Nephron (organoid): ENCODE measurements around the gene LGR5.

Experiments used
- H3K27ac Mint-ChIP-seq, 3 experiments: 2 replicates each; pipeline ENCODE4 v1.8.0; 2020; ENCODE audit warnings: mixed read lengths in 3 of 3, mild to moderate bottlenecking in 2 of 3, moderate library complexity in 1 of 3
- H3K27me3 Mint-ChIP-seq: 2 replicates; pipeline ENCODE4 v1.8.0; 2021; ENCODE audit warnings: low read depth, mild to moderate bottlenecking, moderate library complexity, mixed read lengths
- H3K36me3 Mint-ChIP-seq: 2 replicates; pipeline ENCODE4 v1.8.0; 2020; ENCODE audit warnings: low read depth, mixed read lengths
- H3K4me1 Mint-ChIP-seq: 2 replicates; pipeline ENCODE4 v1.8.0; 2020; ENCODE audit warnings: mixed read lengths
- H3K4me3 Mint-ChIP-seq, 3 experiments: 2 replicates each; pipeline ENCODE4 v1.8.0; 2020; ENCODE audit warnings: mild to moderate bottlenecking in 3 of 3, mixed read lengths in 3 of 3, moderate library complexity in 2 of 3
- H3K9me3 Mint-ChIP-seq: 2 replicates; pipeline ENCODE4 v1.8.0; 2020; ENCODE audit warnings: mixed read lengths
- TF ChIP-seq, protein P1 (sequence below), 3 experiments: fragments of 200-600 bp; sonication (generic); IDR thresholded peaks; one replicate each; pipeline ENCODE4 v1.5.0; 2021; ENCODE audit warnings: antibody characterized with exemption in 3 of 3; ENCODE audit not compliant: unreplicated experiment in 3 of 3

The LGR5 gene

DNA sequence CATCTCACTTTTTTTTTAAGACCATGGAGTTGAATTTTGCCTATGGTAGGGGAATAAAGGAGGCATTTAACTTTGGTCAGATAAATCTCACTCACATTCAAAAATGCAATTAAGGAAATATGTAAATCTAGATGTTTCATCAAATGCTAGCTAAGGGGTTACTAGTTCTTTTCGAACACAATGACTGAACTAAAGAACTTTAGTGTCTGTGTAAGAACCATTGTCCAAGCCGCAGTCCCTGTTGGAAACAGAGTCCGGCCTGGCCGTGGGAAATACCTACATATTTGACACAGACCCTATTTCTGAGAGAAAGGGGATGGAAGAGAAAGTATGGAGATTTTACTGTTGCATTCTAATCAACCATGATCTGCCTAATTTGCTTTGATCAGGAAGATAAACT is 17.4 kb downstream of the LGR5 start:
- Mint-ChIP-seq H3K27me3 (peaks cover 9% of the 10 kb centered on the region), H3K27ac (peak overlapping the region in 2 of 3 experiments; percentile 11 to 66), H3K4me1 (peaks cover 10% of the 10 kb centered on the region), H3K4me3 (no peak overlapping the region), H3K9me3 (no peaks in the 10 kb centered on the region), H3K36me3 (peaks cover 13% of the 10 kb centered on the region)
- TF ChIP-seq, protein P1, sequence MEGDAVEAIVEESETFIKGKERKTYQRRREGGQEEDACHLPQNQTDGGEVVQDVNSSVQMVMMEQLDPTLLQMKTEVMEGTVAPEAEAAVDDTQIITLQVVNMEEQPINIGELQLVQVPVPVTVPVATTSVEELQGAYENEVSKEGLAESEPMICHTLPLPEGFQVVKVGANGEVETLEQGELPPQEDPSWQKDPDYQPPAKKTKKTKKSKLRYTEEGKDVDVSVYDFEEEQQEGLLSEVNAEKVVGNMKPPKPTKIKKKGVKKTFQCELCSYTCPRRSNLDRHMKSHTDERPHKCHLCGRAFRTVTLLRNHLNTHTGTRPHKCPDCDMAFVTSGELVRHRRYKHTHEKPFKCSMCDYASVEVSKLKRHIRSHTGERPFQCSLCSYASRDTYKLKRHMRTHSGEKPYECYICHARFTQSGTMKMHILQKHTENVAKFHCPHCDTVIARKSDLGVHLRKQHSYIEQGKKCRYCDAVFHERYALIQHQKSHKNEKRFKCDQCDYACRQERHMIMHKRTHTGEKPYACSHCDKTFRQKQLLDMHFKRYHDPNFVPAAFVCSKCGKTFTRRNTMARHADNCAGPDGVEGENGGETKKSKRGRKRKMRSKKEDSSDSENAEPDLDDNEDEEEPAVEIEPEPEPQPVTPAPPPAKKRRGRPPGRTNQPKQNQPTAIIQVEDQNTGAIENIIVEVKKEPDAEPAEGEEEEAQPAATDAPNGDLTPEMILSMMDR (IDR thresholded peaks at IDR 0.05; ENCODE audit: unreplicated experiment in 3 of 3): no peak

GRCh38 chr12:71460318-71460717 is 20.7 kb downstream of the LGR5 start:
- Mint-ChIP-seq H3K9me3 (no peaks in the 10 kb centered on the region), H3K27me3 (peaks cover 5% of the 10 kb centered on the region), H3K4me3 (no peak overlapping the region), H3K4me1 (peaks cover 4% of the 10 kb centered on the region), H3K27ac (no peak overlapping the region), H3K36me3 (peaks cover 12% of the 10 kb centered on the region)
- TF ChIP-seq, protein P1 (IDR thresholded peaks at IDR 0.05; ENCODE audit: unreplicated experiment in 3 of 3): no peak

GRCh38 chr12:71460850-71461609 is 21.4 kb downstream of the LGR5 start:
- Mint-ChIP-seq H3K9me3 (no peaks in the 10 kb centered on the region), H3K36me3 (peaks cover 15% of the 10 kb centered on the region), H3K27me3 (peaks cover 5% of the 10 kb centered on the region), H3K4me3 (no peak overlapping the region), H3K27ac (no peak overlapping the region), H3K4me1 (peaks cover 4% of the 10 kb centered on the region)
- TF ChIP-seq, protein P1 (IDR thresholded peaks at IDR 0.05; ENCODE audit: unreplicated experiment in 3 of 3): no peak

DNA sequence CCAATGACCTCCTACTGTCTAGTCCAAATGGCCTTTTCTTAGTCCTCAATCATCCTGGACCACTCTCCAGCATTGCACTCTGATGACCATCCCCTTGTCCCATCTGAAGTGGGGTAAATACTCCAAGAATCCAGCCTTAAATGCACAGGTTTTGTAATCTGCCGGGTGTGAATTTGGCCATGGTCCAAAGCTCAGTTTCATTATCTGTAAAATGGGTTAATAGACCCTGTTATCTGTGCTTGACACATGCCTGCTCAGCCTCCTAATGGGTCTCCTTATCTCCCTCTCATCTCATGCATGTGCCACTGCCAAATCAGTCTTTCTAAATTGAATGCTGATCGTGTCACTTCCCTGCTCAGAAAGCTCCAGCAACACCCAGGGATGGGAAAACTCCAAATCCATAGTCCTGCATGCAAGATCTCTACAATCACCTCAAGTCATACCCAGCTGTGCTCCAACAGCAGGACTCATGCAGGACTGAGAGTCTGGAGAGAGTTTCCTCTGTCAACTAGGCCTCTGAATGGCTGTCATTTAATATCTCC is 22.3 kb downstream of the LGR5 start:
- Mint-ChIP-seq H3K36me3 (peaks cover 15% of the 10 kb centered on the region), H3K9me3 (no peaks in the 10 kb centered on the region), H3K4me3 (no peak overlapping the region), H3K27me3 (peaks cover 5% of the 10 kb centered on the region), H3K27ac (no peak overlapping the region), H3K4me1 (no peaks in the 10 kb centered on the region)
- TF ChIP-seq, protein P1 (IDR thresholded peaks at IDR 0.05; ENCODE audit: unreplicated experiment in 3 of 3): no peak

DNA sequence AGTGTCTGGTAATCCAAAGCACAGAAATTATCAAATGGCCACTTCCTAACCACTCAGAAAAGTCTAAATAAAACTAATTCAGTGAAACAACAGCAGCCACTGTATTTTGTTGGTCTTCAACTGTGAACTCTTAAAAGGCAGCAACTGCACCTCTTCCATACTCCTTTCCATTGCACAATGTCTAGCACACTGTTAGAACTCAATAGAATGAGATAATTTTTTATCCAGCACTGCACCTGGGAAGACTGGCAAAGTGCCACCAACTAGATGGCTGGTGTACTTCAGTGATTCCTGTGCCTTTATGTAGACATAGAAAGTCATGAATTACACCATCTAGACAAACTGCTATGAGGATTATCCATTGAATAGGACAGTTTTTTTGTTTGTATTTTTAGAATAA is 26.2 kb downstream of the LGR5 start:
- peaks cover 12% of the 10 kb centered on the region for H3K27me3 Mint-ChIP-seq
- TF ChIP-seq, protein P1 (IDR thresholded peaks at IDR 0.05; ENCODE audit: unreplicated experiment in 3 of 3): no peak

More for the DNA sequence above, 26.2 kb downstream of the LGR5 start:
- Mint-ChIP-seq H3K4me3 (no peak overlapping the region), H3K9me3 (no peaks in the 10 kb centered on the region), H3K27ac (peak overlapping the region in 1 of 3 experiments; percentile 39), H3K36me3 (peaks cover 15% of the 10 kb centered on the region), H3K4me1 (no peaks in the 10 kb centered on the region)
